Neural cell (in vitro differentiated cells): ENCODE measurements around the gene SLC25A21. TPM values are rescaled to one million over a fixed set of nuclear protein-coding genes. Genes with fewer than 3 reads are reported as not detected.

Source experiments
- H2AFZ ChIP-seq: fragments of 200-600, 300-800 bp; sonication (generic), shearing (Covaris generic); 2 replicates; pipeline ENCODE4 v1.6.0; 2014; ENCODE audit warnings: low read depth, mild to moderate bottlenecking, antibody characterized with exemption, low read length, moderate library complexity
- H3F3A ChIP-seq: fragments of 200-600 bp; shearing (Covaris generic); 2 replicates; pipeline ENCODE4 v1.6.1; 2016; ENCODE audit warnings: mild to moderate bottlenecking, moderate library complexity, mixed read lengths, antibody characterized with exemption, low read length; ENCODE audit not compliant: insufficient read depth, poor library complexity, severe bottlenecking
- H3K27ac ChIP-seq: fragments of 200-600, 300-800 bp; sonication (generic), shearing (Covaris generic); 2 replicates; pipeline ENCODE4 v1.5.1; 2014; ENCODE audit warnings: mild to moderate bottlenecking, low read length, moderate library complexity
- H3K27me3 ChIP-seq: fragments of 300-800, 200-600 bp; sonication (generic), shearing (Covaris generic); 2 replicates; pipeline ENCODE4 v1.6.0; 2014; ENCODE audit warnings: mild to moderate bottlenecking, low read depth, low read length, moderate library complexity; ENCODE audit not compliant: insufficient read depth
- H3K36me3 ChIP-seq: fragments of 300-800, 200-600 bp; sonication (generic), shearing (Covaris generic); 2 replicates; pipeline ENCODE4 v1.5.1; 2014; ENCODE audit warnings: mild to moderate bottlenecking, antibody characterized with exemption, low read length, moderate library complexity; ENCODE audit not compliant: insufficient read depth
- H3K4me2 ChIP-seq: fragments of 300-800, 200-600 bp; sonication (generic), shearing (Covaris generic); 2 replicates; pipeline ENCODE4 v1.6.0; 2014; ENCODE audit warnings: mild to moderate bottlenecking, low read length
- H3K4me3 ChIP-seq: fragments of 300-800, 200-600 bp; sonication (generic), shearing (Covaris generic); 2 replicates; pipeline ENCODE4 v1.5.1; 2014; ENCODE audit warnings: mild to moderate bottlenecking, low read length, moderate library complexity
- H3K79me2 ChIP-seq: fragments of 200-600 bp; shearing (Covaris generic); replicated peaks from 2 replicates; pipeline ENCODE4 v1.6.0; 2014; ENCODE audit warnings: mild to moderate bottlenecking, low read length, moderate library complexity; ENCODE audit not compliant: insufficient read depth
- H3K9ac ChIP-seq: fragments of 300-800, 200-600 bp; sonication (generic), shearing (Covaris generic); 2 replicates; pipeline ENCODE4 v1.6.1; 2016; ENCODE audit warnings: mild to moderate bottlenecking, low read length, mixed read lengths
- H3K9me2 ChIP-seq: fragments of 200-600 bp; shearing (Covaris generic); 2 replicates; pipeline ENCODE4 v1.6.1; 2016; ENCODE audit warnings: mild to moderate bottlenecking, low read length, mixed read lengths; ENCODE audit not compliant: insufficient read depth
- H3K9me3 ChIP-seq: fragments of 200-600, 300-800 bp; sonication (generic), shearing (Covaris generic); 2 replicates; pipeline ENCODE4 v1.6.1; 2016; ENCODE audit warnings: mild to moderate bottlenecking, mixed run types, low read length, moderate library complexity, mixed read lengths
- H4K20me1 ChIP-seq: fragments of 200-600 bp; shearing (Covaris generic); 2 replicates; pipeline ENCODE4 v1.6.1; 2016; ENCODE audit warnings: mild to moderate bottlenecking, mixed run types; ENCODE audit not compliant: insufficient read depth
- EP300 ChIP-seq: fragments of 450-650 bp; conservative IDR thresholded peaks from 2 replicates; pipeline ENCODE4 v1.6.1; 2014; ENCODE audit warnings: antibody characterized with exemption, mild to moderate bottlenecking, moderate library complexity; ENCODE audit not compliant: poor library complexity, severe bottlenecking
- EZH2 ChIP-seq: fragments of 200-600, 300-800 bp; shearing (Covaris generic), sonication (generic); IDR thresholded peaks from 2 replicates; pipeline ENCODE4 v1.6.1; 2014; ENCODE audit warnings: antibody characterized with exemption, low read length, borderline replicate concordance, mild to moderate bottlenecking; ENCODE audit not compliant: insufficient read depth, poor library complexity, severe bottlenecking
- MXI1 ChIP-seq: fragments of 450-650 bp; conservative IDR thresholded peaks from 2 replicates; pipeline ENCODE4 v1.6.1; 2014; ENCODE audit warnings: antibody characterized with exemption, mild to moderate bottlenecking; ENCODE audit not compliant: poor library complexity, severe bottlenecking
- POLR2AphosphoS5 ChIP-seq: IDR thresholded peaks from 2 replicates; pipeline ENCODE4 v1.6.1; 2012
- RAD21 ChIP-seq: fragments of 450-650 bp; conservative IDR thresholded peaks from 2 replicates; pipeline ENCODE4 v1.6.1; 2014; ENCODE audit warnings: antibody characterized with exemption, mild to moderate bottlenecking, moderate library complexity
- REST ChIP-seq: IDR thresholded peaks from 2 replicates; pipeline ENCODE4 v1.6.1; 2012; ENCODE audit warnings: borderline replicate concordance
- SMC3 ChIP-seq: fragments of 450-650 bp; conservative IDR thresholded peaks from 2 replicates; pipeline ENCODE4 v1.6.1; 2014; ENCODE audit warnings: antibody characterized with exemption, mild to moderate bottlenecking, moderate library complexity; ENCODE audit not compliant: poor library complexity
- TAF1 ChIP-seq: IDR thresholded peaks from 2 replicates; pipeline ENCODE4 v1.6.1; 2012; ENCODE audit warnings: low read depth
- polyA plus RNA-seq: library from polyadenylated mRNA; depleted of rRNA; stranded (reverse); fragments of >200 nt; gene quantifications from 2 replicates; pipeline ENCODE4 v1.2.3, GENCODE V29; 2014
- TF ChIP-seq, protein P1 (sequence below): fragments of 450-650 bp; IDR thresholded peaks from 2 replicates; pipeline ENCODE4 v1.5.1; 2014; ENCODE audit warnings: antibody characterized with exemption, mild to moderate bottlenecking, moderate library complexity; ENCODE audit not compliant: poor library complexity, severe bottlenecking

SLC25A21 gene
- polyA plus RNA-seq, 1 donor from 2014 or later, result 0.35 TPM

GRCh38 chr14:36844443-36845195, 327.8 kb downstream of the SLC25A21 start:
- H2AFZ ChIP-seq, result no peak overlapping the region
- no peaks in the 10 kb centered on the region for H3K79me2 ChIP-seq
- H3K9me3 ChIP-seq, result no peaks in the 10 kb centered on the region
- H3K27ac ChIP-seq, result no peak overlapping the region
- no peaks in the 10 kb centered on the region for H3F3A ChIP-seq
- TF ChIP-seq MXI1, result no peak
- no peak for TF ChIP-seq TAF1
- TF ChIP-seq POLR2AphosphoS5, result no peak
- TF ChIP-seq, protein P1, sequence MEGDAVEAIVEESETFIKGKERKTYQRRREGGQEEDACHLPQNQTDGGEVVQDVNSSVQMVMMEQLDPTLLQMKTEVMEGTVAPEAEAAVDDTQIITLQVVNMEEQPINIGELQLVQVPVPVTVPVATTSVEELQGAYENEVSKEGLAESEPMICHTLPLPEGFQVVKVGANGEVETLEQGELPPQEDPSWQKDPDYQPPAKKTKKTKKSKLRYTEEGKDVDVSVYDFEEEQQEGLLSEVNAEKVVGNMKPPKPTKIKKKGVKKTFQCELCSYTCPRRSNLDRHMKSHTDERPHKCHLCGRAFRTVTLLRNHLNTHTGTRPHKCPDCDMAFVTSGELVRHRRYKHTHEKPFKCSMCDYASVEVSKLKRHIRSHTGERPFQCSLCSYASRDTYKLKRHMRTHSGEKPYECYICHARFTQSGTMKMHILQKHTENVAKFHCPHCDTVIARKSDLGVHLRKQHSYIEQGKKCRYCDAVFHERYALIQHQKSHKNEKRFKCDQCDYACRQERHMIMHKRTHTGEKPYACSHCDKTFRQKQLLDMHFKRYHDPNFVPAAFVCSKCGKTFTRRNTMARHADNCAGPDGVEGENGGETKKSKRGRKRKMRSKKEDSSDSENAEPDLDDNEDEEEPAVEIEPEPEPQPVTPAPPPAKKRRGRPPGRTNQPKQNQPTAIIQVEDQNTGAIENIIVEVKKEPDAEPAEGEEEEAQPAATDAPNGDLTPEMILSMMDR, result no peak
- H3K9ac ChIP-seq, result no peak overlapping the region
- H3K36me3 ChIP-seq, result no peaks in the 10 kb centered on the region
- no peaks in the 10 kb centered on the region for H4K20me1 ChIP-seq
- no peak overlapping the region for H3K4me3 ChIP-seq
- H3K9me2 ChIP-seq, result no peaks in the 10 kb centered on the region
- no peak overlapping the region for H3K4me2 ChIP-seq
- peaks cover 40% of the 10 kb centered on the region for H3K27me3 ChIP-seq

DNA sequence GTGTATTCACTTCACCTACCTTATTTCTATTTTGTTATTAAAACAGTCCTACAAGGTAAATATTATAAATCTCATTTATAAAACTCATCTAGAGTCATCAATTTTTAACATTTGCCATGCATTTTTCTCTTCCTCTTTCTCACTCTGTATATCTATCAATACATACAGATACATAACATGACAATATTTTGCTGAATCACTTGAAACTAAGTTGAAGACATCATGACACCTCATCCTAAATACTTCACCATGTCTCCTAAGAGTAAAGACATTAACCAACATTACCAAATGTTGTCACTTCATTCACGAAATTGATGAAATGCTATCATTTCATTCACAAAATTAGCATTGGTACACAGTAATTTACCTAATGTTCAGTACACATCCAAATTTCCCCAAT, 329.0 kb downstream of the SLC25A21 start:
- H3K9ac ChIP-seq, result no peak overlapping the region
- H3K9me3 ChIP-seq, result no peaks in the 10 kb centered on the region
- no peaks in the 10 kb centered on the region for H3K9me2 ChIP-seq
- H3K27ac ChIP-seq, result no peak overlapping the region
- no peaks in the 10 kb centered on the region for H3K36me3 ChIP-seq
- H3K4me2 ChIP-seq, result no peak overlapping the region
- no peak overlapping the region for H3K4me3 ChIP-seq
- no peaks in the 10 kb centered on the region for H3F3A ChIP-seq
- no peaks in the 10 kb centered on the region for H3K79me2 ChIP-seq
- H4K20me1 ChIP-seq, result no peaks in the 10 kb centered on the region
- no peak overlapping the region for H2AFZ ChIP-seq
- H3K27me3 ChIP-seq, result peaks cover 41% of the 10 kb centered on the region
- TF ChIP-seq EZH2 (no peak), MXI1 (no peak), TAF1 (no peak), POLR2AphosphoS5 (no peak), REST (no peak), RAD21 (no peak), EP300 (no peak), SMC3 (no peak)
- TF ChIP-seq, protein P1, result no peak
